Endothelial cell (in vitro differentiated cells): ENCODE data around the gene TRPV5. TPM values are rescaled to one million over a fixed set of nuclear protein-coding genes. Genes with fewer than 3 reads are reported as not detected.

Experiments used
- DNase-seq: peaks from one replicate; pipeline ENCODE4 v3.0.0; 2021; ENCODE audit warnings: low spot score
- H3K27ac Mint-ChIP-seq: one replicate; pipeline ENCODE4 v1.8.0; 2021; ENCODE audit warnings: mixed read lengths, inconsistent platforms; ENCODE audit not compliant: unreplicated experiment
- H3K27me3 Mint-ChIP-seq: one replicate; pipeline ENCODE4 v1.8.0; 2021; ENCODE audit warnings: mild to moderate bottlenecking, moderate library complexity, mixed read lengths, inconsistent platforms; ENCODE audit not compliant: unreplicated experiment
- H3K36me3 Mint-ChIP-seq: one replicate; pipeline ENCODE4 v1.8.0; 2021; ENCODE audit warnings: mild to moderate bottlenecking, low read depth, mixed read lengths, inconsistent platforms; ENCODE audit not compliant: unreplicated experiment
- H3K4me1 Mint-ChIP-seq: one replicate; pipeline ENCODE4 v1.8.0; 2021; ENCODE audit warnings: mild to moderate bottlenecking, mixed read lengths, inconsistent platforms; ENCODE audit not compliant: unreplicated experiment
- H3K4me3 Mint-ChIP-seq: one replicate; pipeline ENCODE4 v1.8.0; 2021; ENCODE audit warnings: mild to moderate bottlenecking, mixed read lengths, inconsistent platforms; ENCODE audit not compliant: unreplicated experiment
- H3K9me3 Mint-ChIP-seq: one replicate; pipeline ENCODE4 v1.8.0; 2021; ENCODE audit warnings: mixed read lengths, inconsistent platforms; ENCODE audit not compliant: unreplicated experiment
- CTCF ChIP-seq: fragments of 200-600 bp; sonication (generic); IDR thresholded peaks from one replicate; pipeline ENCODE4 v1.5.0; 2021; ENCODE audit warnings: antibody characterized with exemption; ENCODE audit not compliant: unreplicated experiment
- total RNA-seq: library from RNA; stranded (reverse); fragmentation: NEBNext Ultra II Directional; extraction: Animal tissue kit (Norgen Biotek cat#: 25700); gene quantifications from one replicate; pipeline ENCODE4 v1.2.1, GENCODE V29; 2021; ENCODE audit not compliant: unreplicated experiment

TRPV5 gene
- total RNA-seq, 1 donor from 2014 or later: not detected

- no peak overlapping the region for H3K27ac Mint-ChIP-seq
- peaks cover 6% of the 10 kb centered on the region for H3K4me1 Mint-ChIP-seq
- H3K9me3 Mint-ChIP-seq: no peaks in the 10 kb centered on the region
- no peaks in the 10 kb centered on the region for H3K36me3 Mint-ChIP-seq
- H3K4me3 Mint-ChIP-seq: no peak overlapping the region
- H3K27me3 Mint-ChIP-seq: no peaks in the 10 kb centered on the region
- TF ChIP-seq CTCF: no peak
- no peak for DNase-seq
These were observed 25.3 kb downstream of the TRPV5 start for GRCh38 chr7:142908290-142908689.

- no peak overlapping the region for H3K27ac Mint-ChIP-seq
- H3K4me1 Mint-ChIP-seq: no peaks in the 10 kb centered on the region
- no peak overlapping the region for H3K4me3 Mint-ChIP-seq
- no peaks in the 10 kb centered on the region for H3K36me3 Mint-ChIP-seq
- no peaks in the 10 kb centered on the region for H3K27me3 Mint-ChIP-seq
- TF ChIP-seq CTCF: no peak
- DNase-seq: no peak
- no peaks in the 10 kb centered on the region for H3K9me3 Mint-ChIP-seq
These were observed 26.9 kb downstream of the TRPV5 start for GRCh38 chr7:142906643-142907042.

- no peaks in the 10 kb centered on the region for H3K36me3 Mint-ChIP-seq
- H3K27ac Mint-ChIP-seq: no peak overlapping the region
- H3K27me3 Mint-ChIP-seq: peaks cover 2% of the 10 kb centered on the region
- no peak for DNase-seq
- H3K9me3 Mint-ChIP-seq: no peaks in the 10 kb centered on the region
- no peak for TF ChIP-seq CTCF
- no peak overlapping the region for H3K4me3 Mint-ChIP-seq
- H3K4me1 Mint-ChIP-seq: no peaks in the 10 kb centered on the region
These were observed 27.8 kb downstream of the TRPV5 start for GRCh38 chr7:142905759-142906158.

GRCh38 chr7:142904128-142904527 lies 29.4 kb downstream of the TRPV5 start:
- no peaks in the 10 kb centered on the region for H3K4me1 Mint-ChIP-seq
- H3K27me3 Mint-ChIP-seq: peaks cover 2% of the 10 kb centered on the region
- no peak overlapping the region for H3K4me3 Mint-ChIP-seq
- no peak for DNase-seq
- no peak for TF ChIP-seq CTCF
- H3K9me3 Mint-ChIP-seq: no peaks in the 10 kb centered on the region
- no peak overlapping the region for H3K27ac Mint-ChIP-seq
- no peaks in the 10 kb centered on the region for H3K36me3 Mint-ChIP-seq

GRCh38 chr7:142901426-142902259 lies 31.9 kb downstream of the TRPV5 start:
- no peaks in the 10 kb centered on the region for H3K4me1 Mint-ChIP-seq
- H3K9me3 Mint-ChIP-seq: no peaks in the 10 kb centered on the region
- H3K36me3 Mint-ChIP-seq: no peaks in the 10 kb centered on the region
- peaks cover 6% of the 10 kb centered on the region for H3K27me3 Mint-ChIP-seq
- H3K27ac Mint-ChIP-seq: no peak overlapping the region
- TF ChIP-seq CTCF: no peak
- H3K4me3 Mint-ChIP-seq: no peak overlapping the region
- no peak for DNase-seq
